Lung (tissue), 12 donors: Measurements from ENCODE around the gene RHOB. TPM values are rescaled to one million over a fixed set of nuclear protein-coding genes. Genes with fewer than 3 reads are reported as not detected.

Experiments
- ATAC-seq: fragments of 200-7000 bp; cut with Tn5 transposase; one replicate; pipeline ENCODE4 v1.9.1; 2020; ENCODE audit warnings: moderate number of reproducible peaks; ENCODE audit not compliant: insufficient read depth, low FRiP score
- DNase-seq, 3 donors: peaks; one replicate each; pipeline ENCODE4 v3.0.0-alpha.2; 2013 to 2017
- H3K27ac ChIP-seq, 2 donors: one replicate each; pipeline ENCODE4 v1.5.1; 2013; ENCODE audit warnings: mild to moderate bottlenecking in 2 of 2, moderate library complexity in 2 of 2, control low read depth in 1 of 2, inconsistent platforms in 1 of 2, low read depth in 1 of 2, low read length in 1 of 2
- H3K27me3 ChIP-seq, 3 donors: one replicate each; pipeline ENCODE4 v1.5.1; 2013; ENCODE audit warnings: low read length in 2 of 3; ENCODE audit not compliant: control insufficient read depth in 3 of 3, insufficient read depth in 3 of 3
- H3K36me3 ChIP-seq, 4 donors: one replicate each; pipeline ENCODE4 v1.5.1; 2013; ENCODE audit warnings: low read length in 4 of 4, mild to moderate bottlenecking in 1 of 4, moderate library complexity in 1 of 4; ENCODE audit not compliant: control insufficient read depth in 4 of 4, insufficient read depth in 4 of 4
- H3K4me1 ChIP-seq, 5 donors: one replicate each; pipeline ENCODE4 v1.5.1; 2013; ENCODE audit warnings: low read length in 5 of 5, mild to moderate bottlenecking in 2 of 5, moderate library complexity in 1 of 5; ENCODE audit not compliant: control insufficient read depth in 5 of 5, insufficient read depth in 5 of 5
- H3K4me3 ChIP-seq: one replicate; pipeline ENCODE4 v1.5.1; 2013; ENCODE audit warnings: mild to moderate bottlenecking, control low read depth, moderate library complexity
- H3K9ac ChIP-seq, 2 donors: one replicate each; pipeline ENCODE4 v1.5.1; 2013; ENCODE audit warnings: low read length in 2 of 2, control low read depth in 1 of 2; ENCODE audit not compliant: insufficient read depth in 1 of 2
- H3K9me3 ChIP-seq, 4 donors: one replicate each; pipeline ENCODE4 v1.5.1; 2013; ENCODE audit warnings: low read length in 3 of 4, mild to moderate bottlenecking in 1 of 4, moderate library complexity in 1 of 4; ENCODE audit not compliant: control insufficient read depth in 4 of 4, insufficient read depth in 3 of 4
- WGBS, 2 donors: extraction: QIAGEN DNeasy Blood & Tissue Kit; methylation state at CpG; one replicate each; pipeline ENCODE4 v1.1.7; 2013; 5-methylcytosine and 5-hydroxymethylcytosine counted together
- polyA plus RNA-seq, 2 donors: library from polyadenylated mRNA; stranded (reverse); fragments of 200-250 nt; gene quantifications; one replicate each; pipeline ENCODE4 v1.2.1, GENCODE V29; 2013
- total RNA-seq, 2 donors: library from RNA; depleted of rRNA in 1 of 2; stranded (reverse); fragments of >200 nt in 1 of 2; gene quantifications; one replicate each; pipeline ENCODE4 v1.2.1, GENCODE V29; 2014 to 2021
- TF ChIP-seq, protein P1 (sequence below): IDR thresholded peaks from 2 replicates; pipeline ENCODE4 v1.5.1; 2012; ENCODE audit warnings: mild to moderate bottlenecking; ENCODE audit errors: control extremely low read depth, extremely low read depth
- donor health status: control.
- donor health status: control.
- donor health status: Bipolar disorder and iron deficiency.
- donor health status: healthy.
- donor health status: DM: yes; HTN: yes; CAD: no.

RHOB gene
- total and polyA plus RNA-seq, 4 donors: 93.2 to 354 (median 249) TPM

DNA sequence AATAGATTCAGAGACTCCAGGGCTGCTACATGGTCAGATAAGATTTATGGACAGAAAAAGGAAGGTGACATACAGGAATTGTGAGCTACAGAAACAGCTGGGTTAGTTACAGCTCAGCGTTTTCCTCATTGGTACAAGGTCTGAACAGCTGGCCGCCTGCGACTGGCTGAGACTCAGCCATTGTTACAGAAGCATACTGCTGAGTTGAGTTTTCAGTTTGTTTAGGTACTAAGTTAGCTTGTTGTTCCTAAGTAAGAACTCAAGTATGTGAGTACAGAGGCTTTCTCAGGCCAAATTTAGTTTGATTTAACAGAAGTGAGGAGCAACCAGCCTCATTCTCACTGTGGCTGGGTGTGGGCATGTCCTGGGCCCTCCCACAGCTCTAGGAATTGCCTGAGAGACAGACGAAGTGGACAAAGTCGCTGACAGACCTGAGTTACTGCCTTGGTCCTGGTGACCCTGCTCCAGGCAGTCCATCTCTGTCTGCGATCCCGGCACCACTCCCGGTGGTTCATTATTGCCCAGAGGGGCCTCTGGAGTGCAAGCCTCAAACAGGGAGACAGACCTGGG, 27.8 kb upstream of the RHOB start:
- Histone ChIP-seq H3K27me3 (no peaks in the 10 kb centered on the region), H3K9me3 (no peaks in the 10 kb centered on the region), H3K4me3 (no peak overlapping the region), H3K9ac (no peak overlapping the region), H3K4me1 (peaks cover 6 to 37% (median 22%) of the 10 kb centered on the region in 5 donors), H3K36me3 (no peaks in the 10 kb centered on the region), H3K27ac (peak overlapping the region; percentile 50 to 55)
- TF ChIP-seq, protein P1, sequence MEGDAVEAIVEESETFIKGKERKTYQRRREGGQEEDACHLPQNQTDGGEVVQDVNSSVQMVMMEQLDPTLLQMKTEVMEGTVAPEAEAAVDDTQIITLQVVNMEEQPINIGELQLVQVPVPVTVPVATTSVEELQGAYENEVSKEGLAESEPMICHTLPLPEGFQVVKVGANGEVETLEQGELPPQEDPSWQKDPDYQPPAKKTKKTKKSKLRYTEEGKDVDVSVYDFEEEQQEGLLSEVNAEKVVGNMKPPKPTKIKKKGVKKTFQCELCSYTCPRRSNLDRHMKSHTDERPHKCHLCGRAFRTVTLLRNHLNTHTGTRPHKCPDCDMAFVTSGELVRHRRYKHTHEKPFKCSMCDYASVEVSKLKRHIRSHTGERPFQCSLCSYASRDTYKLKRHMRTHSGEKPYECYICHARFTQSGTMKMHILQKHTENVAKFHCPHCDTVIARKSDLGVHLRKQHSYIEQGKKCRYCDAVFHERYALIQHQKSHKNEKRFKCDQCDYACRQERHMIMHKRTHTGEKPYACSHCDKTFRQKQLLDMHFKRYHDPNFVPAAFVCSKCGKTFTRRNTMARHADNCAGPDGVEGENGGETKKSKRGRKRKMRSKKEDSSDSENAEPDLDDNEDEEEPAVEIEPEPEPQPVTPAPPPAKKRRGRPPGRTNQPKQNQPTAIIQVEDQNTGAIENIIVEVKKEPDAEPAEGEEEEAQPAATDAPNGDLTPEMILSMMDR: no peak
- WGBS, 2 donors: 52 to 58% methylated on average over 8 of the region's 8 CpGs
- ATAC-seq (peak; percentile 42), DNase-seq (peak; percentile 48 to 87 (median 81))

DNA sequence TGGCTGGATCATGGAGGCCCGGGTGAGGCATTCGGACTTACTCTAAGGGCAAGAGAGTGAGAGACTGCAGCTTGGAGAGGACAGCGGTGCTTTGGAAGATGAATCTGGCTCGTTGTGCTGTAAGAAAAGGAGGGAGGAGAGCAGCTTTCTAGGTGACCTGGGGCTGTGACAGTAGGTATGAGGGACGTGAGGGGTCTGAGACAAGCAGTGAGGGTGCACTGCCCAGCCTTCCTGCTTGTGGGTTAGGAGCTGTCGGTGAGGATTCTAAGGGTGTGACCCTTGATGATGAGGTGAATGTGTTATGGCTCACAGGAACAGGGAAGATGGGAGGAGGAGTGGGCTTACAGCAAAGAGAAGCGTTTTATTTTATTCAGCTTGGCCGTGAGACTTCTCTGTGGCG, 27.1 kb upstream of the RHOB start:
- Histone ChIP-seq H3K4me3 (no peak overlapping the region), H3K9me3 (no peaks in the 10 kb centered on the region), H3K9ac (no peak overlapping the region), H3K36me3 (no peaks in the 10 kb centered on the region), H3K27ac (no peak overlapping the region), H3K4me1 (peaks cover 6 to 41% (median 25%) of the 10 kb centered on the region in 5 donors), H3K27me3 (no peaks in the 10 kb centered on the region)
- WGBS, 2 donors: 85 to 86% methylated on average over 8 to 9 of the region's 9 CpGs
- ATAC-seq (no peak), DNase-seq (no peak)
- TF ChIP-seq, protein P1: no peak

DNA sequence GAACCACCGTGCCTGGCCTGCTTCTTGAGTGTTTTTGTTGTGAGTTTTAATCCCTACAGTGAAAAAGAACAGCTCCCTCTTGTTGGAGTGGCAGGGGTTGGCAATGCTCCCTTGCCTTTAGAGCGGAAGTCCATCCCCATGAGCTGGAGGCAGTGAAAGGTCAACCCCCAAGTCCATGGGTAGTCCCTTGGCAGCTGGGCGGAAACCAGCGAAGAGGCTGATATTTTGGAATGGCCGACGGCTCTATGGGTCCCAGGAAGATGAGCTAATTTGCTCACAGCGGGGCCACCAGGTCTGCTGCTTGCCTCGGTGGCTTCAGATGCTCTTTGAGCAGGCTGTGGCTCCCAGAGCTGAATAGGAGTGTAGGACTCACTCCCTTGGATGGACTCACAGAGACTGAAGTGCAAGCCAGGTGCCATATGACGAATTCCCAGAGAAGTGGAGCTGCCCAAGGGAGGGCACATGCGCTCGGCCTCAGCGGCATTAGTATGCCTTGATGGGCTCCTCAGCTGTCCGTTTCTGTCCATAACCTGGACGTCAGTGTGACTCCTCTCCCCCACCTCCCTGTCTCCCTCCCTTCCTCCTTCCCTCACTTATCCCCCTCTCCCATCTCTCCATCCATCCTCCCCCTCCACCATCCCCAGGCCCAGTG, 25.4 kb upstream of the RHOB start:
- Histone ChIP-seq H3K4me3 (no peak overlapping the region), H3K36me3 (no peaks in the 10 kb centered on the region), H3K27ac (peak overlapping the region in 1 of 2 donors; percentile 2), H3K9me3 (no peaks in the 10 kb centered on the region), H3K4me1 (peaks cover 6 to 48% (median 28%) of the 10 kb centered on the region in 5 donors), H3K9ac (no peak overlapping the region), H3K27me3 (no peaks in the 10 kb centered on the region)
- ATAC-seq (no peak), DNase-seq (no peak)
- TF ChIP-seq, protein P1: no peak
- WGBS, 2 donors: 82 to 85% methylated on average over 14 of the region's 14 CpGs

DNA sequence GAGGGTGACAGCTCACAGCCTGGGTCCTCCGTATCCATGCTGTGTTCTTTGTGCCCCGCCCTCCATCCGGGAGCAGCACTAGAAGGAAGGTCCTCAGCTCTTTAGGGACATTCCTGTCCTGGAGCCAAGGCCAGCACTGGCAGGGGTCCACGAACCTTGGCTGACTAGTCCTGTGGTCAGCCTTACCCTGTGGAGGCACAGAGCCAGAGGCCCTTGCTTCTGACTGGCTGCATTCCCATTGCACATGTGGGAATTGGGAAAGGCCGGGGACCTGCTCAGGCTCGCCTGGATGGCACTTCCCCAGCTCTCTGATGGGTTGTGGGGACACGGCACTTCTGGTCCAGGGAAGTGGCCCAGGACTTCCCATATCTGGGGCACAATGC, 24.9 kb upstream of the RHOB start:
- WGBS, 2 donors: 34 to 59% methylated on average over 7 of the region's 7 CpGs
- Histone ChIP-seq H3K27ac (peak overlapping the region; percentile 2 to 5), H3K4me1 (peaks cover 6 to 48% (median 28%) of the 10 kb centered on the region in 5 donors), H3K27me3 (no peaks in the 10 kb centered on the region), H3K36me3 (no peaks in the 10 kb centered on the region), H3K4me3 (no peak overlapping the region), H3K9ac (no peak overlapping the region), H3K9me3 (no peaks in the 10 kb centered on the region)
- TF ChIP-seq, protein P1: no peak
- peak; percentile 82 to 88 (median 84) for DNase-seq
- ATAC-seq: peak; percentile 75
